ENCODE data around the gene SCAPER. TPM values are rescaled to one million over a fixed set of nuclear protein-coding genes. Genes with fewer than 3 reads are reported as not detected.

Gene SCAPER
- total RNA-seq, 1 donor from 2014 or later = 78.1 TPM

DNA sequence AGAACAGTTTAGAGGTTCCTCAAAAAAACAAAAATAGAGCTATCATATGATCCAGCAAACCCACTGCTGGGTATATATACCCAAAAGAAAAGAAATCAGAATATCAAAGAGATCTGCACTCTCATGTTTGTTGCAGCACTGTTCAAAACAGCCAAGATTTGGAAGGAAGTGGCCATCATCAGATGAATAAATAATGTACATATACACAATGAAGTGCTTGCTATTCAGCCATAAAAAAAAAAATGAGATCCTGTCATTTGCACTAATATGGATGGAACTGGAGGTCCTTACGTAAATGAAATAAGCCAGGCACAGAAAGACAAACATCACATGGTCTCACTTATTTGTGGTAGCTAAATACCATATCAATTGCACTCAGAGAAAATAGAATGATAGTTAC, 58.4 kb downstream of the SCAPER start:
- no peak for DNase-seq (ENCODE audit: low spot score in 2 of 2)
- intact Hi-C loops (cut with DNase I) = no loop called here

DNA sequence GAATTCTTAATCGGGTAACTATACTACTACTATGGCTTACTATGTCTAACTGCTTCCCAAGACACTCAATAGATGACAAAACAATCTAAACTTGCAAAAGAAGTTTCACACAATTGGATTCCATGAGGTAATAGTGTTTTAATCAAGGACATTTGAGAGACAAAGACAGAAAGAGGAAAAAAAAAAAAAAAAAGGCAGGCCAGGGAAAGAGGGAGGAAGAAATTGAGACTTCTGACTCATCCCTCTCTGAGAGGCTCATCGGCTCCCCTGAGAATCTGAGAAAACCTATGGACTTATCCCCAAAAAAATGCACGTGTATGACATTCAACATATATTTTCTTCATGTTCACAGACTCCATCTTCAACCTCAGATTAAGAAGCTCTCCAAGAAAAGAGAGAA, 61.0 kb downstream of the SCAPER start:
- no peak for DNase-seq (ENCODE audit: low spot score in 2 of 2)
- intact Hi-C loops (cut with DNase I) = no loop called here
- Histone ChIP-seq H3K27me3 (no peaks in the 10 kb centered on the region), H3K4me1 (no peaks in the 10 kb centered on the region), H3K4me3 (no peak overlapping the region), H3K27ac (no peak overlapping the region), H3K9me3 (no peaks in the 10 kb centered on the region), H3K36me3 (no peaks in the 10 kb centered on the region)
- no peak for TF ChIP-seq CTCF (IDR thresholded peaks at IDR 0.05)

More for the DNA sequence above, 58.4 kb downstream of the SCAPER start:
- Histone ChIP-seq H3K9me3 (peaks cover 0 to 4% of the 10 kb centered on the region in 2 donors), H3K4me3 (no peak overlapping the region), H3K27me3 (no peaks in the 10 kb centered on the region), H3K4me1 (no peaks in the 10 kb centered on the region), H3K36me3 (peaks cover 3 to 19% of the 10 kb centered on the region in 2 donors), H3K27ac (no peak overlapping the region)
- TF ChIP-seq CTCF (IDR thresholded peaks at IDR 0.05) = no peak

- intact Hi-C loops (cut with DNase I) = no loop called here
- Histone ChIP-seq H3K36me3 (no peaks in the 10 kb centered on the region), H3K9me3 (no peaks in the 10 kb centered on the region), H3K4me1 (no peaks in the 10 kb centered on the region), H3K27ac (no peak overlapping the region), H3K4me3 (no peak overlapping the region), H3K27me3 (no peaks in the 10 kb centered on the region)
- no peak for DNase-seq (ENCODE audit: low spot score in 2 of 2)
- TF ChIP-seq CTCF (IDR thresholded peaks at IDR 0.05) = no peak
Observed at GRCh38 chr15:76843269-76843668, 61.9 kb downstream of the SCAPER start.

DNA sequence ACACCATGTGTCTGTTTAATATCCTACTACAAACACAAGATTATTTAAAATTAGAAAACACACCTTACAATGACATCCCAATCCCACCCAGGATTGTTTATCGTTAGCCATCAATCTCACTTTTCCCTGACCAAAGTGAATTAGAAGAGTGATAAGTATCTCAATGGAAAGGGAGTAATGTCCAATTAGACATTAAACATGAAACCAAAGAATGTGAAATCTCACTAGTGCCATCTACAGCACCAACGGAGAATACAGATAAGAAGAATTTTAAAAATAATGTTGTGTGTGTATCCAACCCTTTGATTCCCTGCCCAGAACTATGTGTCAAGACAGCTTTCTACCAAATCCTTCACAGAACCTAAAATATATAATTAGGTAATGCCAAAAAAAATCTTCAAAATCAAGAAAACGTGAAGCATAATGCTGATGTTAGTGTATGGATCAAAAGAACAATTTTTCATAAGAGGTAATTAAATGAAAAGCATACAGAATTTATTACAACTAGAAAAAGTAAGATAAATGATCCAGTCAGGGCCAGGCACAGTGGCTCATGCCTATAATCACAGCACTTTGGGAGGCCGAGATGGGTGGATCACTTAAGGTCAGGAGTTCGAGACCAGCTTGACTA, 64.2 kb downstream of the SCAPER start:
- Histone ChIP-seq H3K27me3 (no peaks in the 10 kb centered on the region), H3K36me3 (no peaks in the 10 kb centered on the region), H3K4me1 (no peaks in the 10 kb centered on the region), H3K9me3 (no peaks in the 10 kb centered on the region), H3K27ac (no peak overlapping the region), H3K4me3 (no peak overlapping the region)
- no peak for DNase-seq (ENCODE audit: low spot score in 2 of 2)
- intact Hi-C loops (cut with DNase I) = no loop called here
- peak in 2 of 3 experiments; percentile 30 to 36 for TF ChIP-seq CTCF (IDR thresholded peaks at IDR 0.05)

DNA sequence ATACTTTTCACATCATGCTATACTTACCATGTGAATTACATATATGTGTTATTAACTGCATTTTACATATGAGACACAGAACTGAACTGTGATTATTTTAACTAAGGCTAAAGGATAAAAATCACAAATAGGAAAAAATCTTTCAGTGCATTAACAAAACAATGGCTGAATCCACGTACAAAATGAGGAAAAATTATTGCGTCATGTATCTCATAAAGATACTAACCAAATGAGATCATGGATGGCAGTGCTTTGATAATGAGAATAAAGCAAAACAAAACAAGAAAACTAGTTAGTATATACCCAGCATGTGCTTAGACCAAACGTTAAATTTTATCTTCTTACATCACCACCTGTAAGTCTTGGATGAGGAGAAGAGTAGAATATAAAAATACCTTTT, 66.0 kb downstream of the SCAPER start:
- Histone ChIP-seq H3K27ac (no peak overlapping the region), H3K4me3 (no peak overlapping the region), H3K9me3 (no peaks in the 10 kb centered on the region), H3K4me1 (no peaks in the 10 kb centered on the region), H3K36me3 (no peaks in the 10 kb centered on the region), H3K27me3 (no peaks in the 10 kb centered on the region)
- DNase-seq (ENCODE audit: low spot score in 2 of 2) = no peak
- no peak for TF ChIP-seq CTCF (IDR thresholded peaks at IDR 0.05)
- intact Hi-C loops (cut with DNase I) = no loop called here

GRCh38 chr15:76837474-76837873, 67.7 kb downstream of the SCAPER start:
- Histone ChIP-seq H3K4me3 (no peak overlapping the region), H3K36me3 (peaks cover 0 to 2% of the 10 kb centered on the region in 2 donors), H3K27ac (no peak overlapping the region), H3K4me1 (no peaks in the 10 kb centered on the region), H3K9me3 (peaks cover 0 to 13% of the 10 kb centered on the region in 2 donors), H3K27me3 (no peaks in the 10 kb centered on the region)
- intact Hi-C loops (cut with DNase I) = no loop called here
- no peak for TF ChIP-seq CTCF (IDR thresholded peaks at IDR 0.05)
- no peak for DNase-seq (ENCODE audit: low spot score in 2 of 2)
